Type B pancreatic cell (in vitro differentiated cells): ENCODE measurements around the gene L3MBTL4. TPM values are rescaled to one million over a fixed set of nuclear protein-coding genes. Genes with fewer than 3 reads are reported as not detected.

ENCODE experiments used
- DNase-seq: peaks from one replicate; pipeline ENCODE4 v3.0.0; 2021; ENCODE audit warnings: mixed read lengths; ENCODE audit not compliant: unreplicated experiment; ENCODE audit errors: extremely low spot score
- H3K27ac Mint-ChIP-seq: 2 replicates; pipeline ENCODE4 v1.8.0; 2021; ENCODE audit warnings: mild to moderate bottlenecking, mixed read lengths
- H3K27me3 Mint-ChIP-seq: 2 replicates; pipeline ENCODE4 v1.8.0; 2021; ENCODE audit warnings: mixed read lengths
- H3K36me3 Mint-ChIP-seq: 2 replicates; pipeline ENCODE4 v1.8.0; 2021; ENCODE audit warnings: mixed read lengths
- H3K4me1 Mint-ChIP-seq: one replicate; pipeline ENCODE4 v1.8.0; 2021; ENCODE audit warnings: mixed read lengths; ENCODE audit not compliant: unreplicated experiment
- H3K4me3 Mint-ChIP-seq: 2 replicates; pipeline ENCODE4 v1.8.0; 2021; ENCODE audit warnings: mild to moderate bottlenecking, mixed read lengths
- H3K9me3 Mint-ChIP-seq: 2 replicates; pipeline ENCODE4 v1.8.0; 2021; ENCODE audit warnings: mixed read lengths
- total RNA-seq: library from RNA; stranded (reverse); gene quantifications from 2 replicates; pipeline ENCODE4 v1.2.1, GENCODE V29; 2021; ENCODE audit warnings: low replicate concordance
- TF ChIP-seq, protein P1 (sequence below): fragments of 200-600 bp; sonication (generic); conservative IDR thresholded peaks from 2 replicates; pipeline ENCODE4 v1.5.0; 2021; ENCODE audit warnings: antibody characterized with exemption, mild to moderate bottlenecking

The L3MBTL4 gene
- total RNA-seq, 1 donor from 2014 or later, result 2.2 TPM

DNA sequence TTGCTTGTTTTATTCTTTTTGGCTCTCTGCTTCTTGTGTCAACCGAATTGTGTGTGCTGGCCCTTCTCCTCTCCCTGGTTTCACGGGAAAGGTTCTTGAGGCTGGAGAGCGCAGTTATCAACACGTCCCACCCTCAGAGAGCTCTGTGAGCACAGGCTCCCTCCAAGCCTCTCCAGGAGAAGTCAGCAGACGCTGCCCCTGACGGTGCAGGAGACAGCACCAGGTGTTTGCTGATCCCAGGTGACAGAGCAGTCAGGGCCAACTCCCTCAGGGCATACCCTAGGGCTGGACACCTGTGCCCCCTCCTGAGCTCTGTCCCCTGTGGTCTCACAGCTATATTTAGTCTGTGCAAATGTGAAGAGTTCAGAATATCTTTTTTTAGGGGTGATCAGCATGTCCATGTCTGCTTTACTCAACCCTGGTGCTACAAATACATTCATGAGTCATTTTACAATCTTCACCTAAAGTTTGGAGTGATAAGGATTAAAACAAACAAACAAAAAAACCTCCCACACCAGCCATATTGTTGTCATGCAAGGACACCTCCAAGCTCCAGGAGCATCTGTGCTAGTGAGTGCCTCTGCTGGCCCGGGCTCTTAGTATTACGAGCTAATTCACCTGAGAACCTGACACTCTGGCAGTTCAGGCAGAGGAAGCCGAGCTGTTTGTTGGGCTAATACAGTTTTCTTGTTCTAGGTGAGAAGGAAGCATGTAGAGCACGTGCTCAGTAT lies 453.4 kb downstream of the L3MBTL4 start:
- Mint-ChIP-seq H3K27ac (no peak overlapping the region), H3K36me3 (no peaks in the 10 kb centered on the region), H3K4me3 (no peak overlapping the region), H3K9me3 (peaks cover 7% of the 10 kb centered on the region), H3K4me1 (peaks cover 26% of the 10 kb centered on the region), H3K27me3 (peaks cover 21% of the 10 kb centered on the region)
- TF ChIP-seq, protein P1, sequence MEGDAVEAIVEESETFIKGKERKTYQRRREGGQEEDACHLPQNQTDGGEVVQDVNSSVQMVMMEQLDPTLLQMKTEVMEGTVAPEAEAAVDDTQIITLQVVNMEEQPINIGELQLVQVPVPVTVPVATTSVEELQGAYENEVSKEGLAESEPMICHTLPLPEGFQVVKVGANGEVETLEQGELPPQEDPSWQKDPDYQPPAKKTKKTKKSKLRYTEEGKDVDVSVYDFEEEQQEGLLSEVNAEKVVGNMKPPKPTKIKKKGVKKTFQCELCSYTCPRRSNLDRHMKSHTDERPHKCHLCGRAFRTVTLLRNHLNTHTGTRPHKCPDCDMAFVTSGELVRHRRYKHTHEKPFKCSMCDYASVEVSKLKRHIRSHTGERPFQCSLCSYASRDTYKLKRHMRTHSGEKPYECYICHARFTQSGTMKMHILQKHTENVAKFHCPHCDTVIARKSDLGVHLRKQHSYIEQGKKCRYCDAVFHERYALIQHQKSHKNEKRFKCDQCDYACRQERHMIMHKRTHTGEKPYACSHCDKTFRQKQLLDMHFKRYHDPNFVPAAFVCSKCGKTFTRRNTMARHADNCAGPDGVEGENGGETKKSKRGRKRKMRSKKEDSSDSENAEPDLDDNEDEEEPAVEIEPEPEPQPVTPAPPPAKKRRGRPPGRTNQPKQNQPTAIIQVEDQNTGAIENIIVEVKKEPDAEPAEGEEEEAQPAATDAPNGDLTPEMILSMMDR, result no peak
- no peak for DNase-seq

DNA sequence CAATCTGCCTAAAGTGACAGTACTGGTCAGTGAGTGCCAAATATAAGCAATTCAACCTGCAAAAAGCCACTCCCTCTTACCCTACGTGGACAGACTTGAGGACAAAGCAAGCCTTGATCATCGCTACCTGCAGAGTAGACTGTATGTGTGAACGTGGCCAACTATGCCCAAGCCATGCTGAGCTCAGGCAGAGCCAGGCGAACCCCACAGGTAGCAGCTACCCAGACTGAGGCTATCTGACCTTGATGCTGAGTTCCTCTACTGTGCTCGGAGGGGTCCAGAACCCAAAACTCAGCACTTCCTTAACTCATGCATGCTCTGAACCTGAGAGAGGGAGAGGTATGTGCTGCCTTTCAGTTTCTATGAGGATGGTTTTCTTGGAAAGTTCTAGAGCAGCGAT lies 455.9 kb downstream of the L3MBTL4 start:
- no peak for DNase-seq
- H3K36me3 Mint-ChIP-seq, result no peaks in the 10 kb centered on the region
- H3K9me3 Mint-ChIP-seq, result peaks cover 7% of the 10 kb centered on the region
- TF ChIP-seq, protein P1, result no peak
- no peak overlapping the region for H3K27ac Mint-ChIP-seq
- peaks cover 15% of the 10 kb centered on the region for H3K27me3 Mint-ChIP-seq
- H3K4me3 Mint-ChIP-seq, result no peak overlapping the region
- peaks cover 21% of the 10 kb centered on the region for H3K4me1 Mint-ChIP-seq

DNA sequence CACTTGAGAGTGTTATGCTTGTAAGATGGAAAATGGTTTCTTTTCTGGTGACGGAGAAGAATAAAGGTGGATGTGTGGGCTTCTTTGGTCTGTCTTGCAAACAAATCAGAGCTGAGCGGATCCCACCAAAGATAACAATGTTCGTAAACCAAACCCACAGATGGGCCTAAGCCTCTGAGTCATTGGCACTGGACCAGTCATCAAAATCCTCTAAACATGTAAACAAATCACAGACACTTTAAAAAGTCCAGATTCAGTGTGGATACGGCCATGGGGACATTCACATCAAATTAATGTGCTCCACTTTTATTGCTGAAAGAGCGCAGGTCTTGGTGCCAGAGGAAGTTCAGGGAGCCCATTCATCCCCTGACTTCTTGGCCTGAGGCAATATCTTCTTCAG lies 458.9 kb downstream of the L3MBTL4 start:
- peaks cover 36% of the 10 kb centered on the region for H3K27me3 Mint-ChIP-seq
- H3K36me3 Mint-ChIP-seq, result no peaks in the 10 kb centered on the region
- no peak overlapping the region for H3K27ac Mint-ChIP-seq
- TF ChIP-seq, protein P1, result no peak
- no peak overlapping the region for H3K4me3 Mint-ChIP-seq
- peaks cover 12% of the 10 kb centered on the region for H3K4me1 Mint-ChIP-seq
- DNase-seq, result no peak
- H3K9me3 Mint-ChIP-seq, result no peaks in the 10 kb centered on the region

DNA sequence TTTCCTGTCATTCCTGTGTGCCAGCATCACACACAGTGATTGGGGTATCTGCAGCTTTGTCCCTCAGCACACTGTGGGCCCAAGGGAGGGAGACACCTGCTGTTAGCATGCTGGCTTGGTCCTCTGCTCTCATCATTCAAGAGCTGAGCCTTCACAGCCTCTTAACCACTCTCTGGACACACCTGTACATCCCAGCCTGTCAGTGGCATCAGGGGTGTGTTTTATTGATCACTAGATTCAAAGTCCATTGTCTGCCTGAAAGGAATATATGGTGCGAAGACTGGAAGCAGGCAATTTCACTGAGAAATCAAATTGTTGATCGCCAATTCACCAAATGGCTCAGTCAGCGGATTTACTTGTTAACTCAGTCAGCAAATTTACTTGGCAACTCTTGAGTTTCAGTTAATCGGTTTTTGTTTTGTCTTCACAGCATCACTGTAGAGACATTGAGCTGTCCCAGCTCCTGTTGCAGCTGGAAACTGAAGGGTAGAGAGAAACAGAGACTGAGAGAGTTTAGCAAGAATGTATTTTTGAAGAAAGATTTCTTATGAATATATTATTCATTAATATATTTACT lies 463.1 kb downstream of the L3MBTL4 start:
- H3K27ac Mint-ChIP-seq, result no peak overlapping the region
- H3K27me3 Mint-ChIP-seq, result peaks cover 50% of the 10 kb centered on the region
- DNase-seq, result no peak
- H3K36me3 Mint-ChIP-seq, result no peaks in the 10 kb centered on the region
- H3K4me3 Mint-ChIP-seq, result no peak overlapping the region
- H3K9me3 Mint-ChIP-seq, result no peaks in the 10 kb centered on the region
- TF ChIP-seq, protein P1, result no peak
- peaks cover 23% of the 10 kb centered on the region for H3K4me1 Mint-ChIP-seq

DNA sequence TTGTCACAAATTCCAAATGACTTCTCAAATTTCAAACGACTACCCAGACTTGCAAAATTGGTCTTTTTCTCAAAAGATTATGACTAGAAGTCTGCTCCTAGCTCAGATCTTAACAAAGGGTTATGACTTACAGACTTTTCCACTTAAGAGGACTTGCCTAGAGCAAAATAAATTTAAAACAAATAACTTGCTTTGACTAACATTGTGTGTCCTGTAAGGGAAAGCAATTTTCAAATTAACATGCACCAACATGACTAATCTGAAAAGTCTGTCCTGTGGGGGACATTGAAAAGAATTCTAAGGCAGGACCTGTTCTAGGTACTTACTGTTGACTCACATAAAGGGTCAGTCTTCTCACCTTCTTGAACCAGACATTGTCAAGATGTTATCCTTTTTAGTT lies 465.9 kb downstream of the L3MBTL4 start:
- no peak overlapping the region for H3K27ac Mint-ChIP-seq
- DNase-seq, result no peak
- no peaks in the 10 kb centered on the region for H3K36me3 Mint-ChIP-seq
- no peak overlapping the region for H3K4me3 Mint-ChIP-seq
- TF ChIP-seq, protein P1, result no peak
- H3K4me1 Mint-ChIP-seq, result peaks cover 23% of the 10 kb centered on the region
- H3K27me3 Mint-ChIP-seq, result peaks cover 47% of the 10 kb centered on the region
- no peaks in the 10 kb centered on the region for H3K9me3 Mint-ChIP-seq
